CD4-positive, alpha-beta T cell treated with Interleukin-15 for 4 hours (primary cell): Measurements from ENCODE around the gene TRIM25.

Experiments used
- DNase-seq: peaks from one replicate; pipeline ENCODE4 v3.0.0-alpha.2; 2020; ENCODE audit warnings: low spot score

Gene TRIM25

GRCh38 chr17:56867948-56868376 lies 45.9 kb downstream of the TRIM25 start:
- DNase-seq = no peak

GRCh38 chr17:56866496-56866895 lies 47.4 kb downstream of the TRIM25 start:
- peak; percentile 9 for DNase-seq

- no peak for DNase-seq
These were observed 47.8 kb downstream of the TRIM25 start for GRCh38 chr17:56866076-56866475.

- DNase-seq = no peak
These were observed 49.9 kb downstream of the TRIM25 start for GRCh38 chr17:56863974-56864373.

GRCh38 chr17:56861899-56862298 lies 52.0 kb downstream of the TRIM25 start:
- no peak for DNase-seq

- DNase-seq = no peak
These were observed 62.8 kb downstream of the TRIM25 start for GRCh38 chr17:56851008-56851407.

GRCh38 chr17:56850591-56850990 lies 63.3 kb downstream of the TRIM25 start:
- DNase-seq = no peak

GRCh38 chr17:56849131-56849530 lies 64.7 kb downstream of the TRIM25 start:
- no peak for DNase-seq

GRCh38 chr17:56847106-56847505 lies 66.7 kb downstream of the TRIM25 start:
- no peak for DNase-seq

- no peak for DNase-seq
These were observed 67.9 kb downstream of the TRIM25 start for GRCh38 chr17:56845934-56846333.

- DNase-seq = no peak
These were observed 71.3 kb downstream of the TRIM25 start for GRCh38 chr17:56842577-56842976.

- DNase-seq = no peak
These were observed 75.2 kb downstream of the TRIM25 start for GRCh38 chr17:56838687-56839086.
